ENCODE results near the gene TACC3.

TACC3 gene

DNA sequence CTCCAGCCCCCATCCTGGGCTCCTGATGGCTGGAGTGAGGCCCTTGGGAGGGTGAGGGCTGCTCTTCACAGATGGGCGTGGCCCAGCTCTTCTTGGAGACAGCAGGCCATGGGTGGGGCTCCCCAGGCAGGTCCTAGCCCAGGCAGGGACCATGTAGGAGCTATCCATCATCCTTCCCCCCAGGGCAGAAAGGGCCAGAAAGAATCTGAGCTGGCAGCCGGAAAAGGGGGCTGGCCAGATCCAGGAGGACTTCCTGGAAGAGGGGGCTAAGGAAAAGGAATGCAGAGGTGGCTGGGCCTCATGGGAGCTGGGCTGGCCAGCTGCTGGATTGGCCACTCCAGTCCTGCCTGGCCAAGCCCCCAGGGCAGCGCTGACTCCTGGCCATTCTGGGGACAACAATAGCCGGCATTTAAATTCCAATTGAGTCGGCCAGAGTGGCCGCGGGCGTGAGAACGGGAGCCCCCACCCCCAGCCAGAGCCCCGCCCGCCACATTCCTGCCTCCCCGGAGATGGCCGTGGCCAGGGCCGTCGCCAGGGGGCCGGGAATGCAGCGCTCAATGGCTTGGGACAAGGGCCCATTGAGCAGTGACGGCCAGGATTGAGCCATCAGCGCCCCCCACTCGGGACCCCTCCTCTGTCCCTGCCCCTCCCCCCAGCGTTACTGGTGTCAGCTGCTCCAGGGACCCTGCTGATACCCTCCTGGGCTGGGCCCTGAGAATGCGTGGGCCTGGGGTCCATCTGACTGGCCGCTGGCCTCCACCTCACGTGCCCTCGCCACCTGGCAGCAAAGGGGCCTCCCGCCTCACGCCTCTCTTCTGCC lies 56.7 kb downstream of the TACC3 start:
- DNase-seq: no peak

DNA sequence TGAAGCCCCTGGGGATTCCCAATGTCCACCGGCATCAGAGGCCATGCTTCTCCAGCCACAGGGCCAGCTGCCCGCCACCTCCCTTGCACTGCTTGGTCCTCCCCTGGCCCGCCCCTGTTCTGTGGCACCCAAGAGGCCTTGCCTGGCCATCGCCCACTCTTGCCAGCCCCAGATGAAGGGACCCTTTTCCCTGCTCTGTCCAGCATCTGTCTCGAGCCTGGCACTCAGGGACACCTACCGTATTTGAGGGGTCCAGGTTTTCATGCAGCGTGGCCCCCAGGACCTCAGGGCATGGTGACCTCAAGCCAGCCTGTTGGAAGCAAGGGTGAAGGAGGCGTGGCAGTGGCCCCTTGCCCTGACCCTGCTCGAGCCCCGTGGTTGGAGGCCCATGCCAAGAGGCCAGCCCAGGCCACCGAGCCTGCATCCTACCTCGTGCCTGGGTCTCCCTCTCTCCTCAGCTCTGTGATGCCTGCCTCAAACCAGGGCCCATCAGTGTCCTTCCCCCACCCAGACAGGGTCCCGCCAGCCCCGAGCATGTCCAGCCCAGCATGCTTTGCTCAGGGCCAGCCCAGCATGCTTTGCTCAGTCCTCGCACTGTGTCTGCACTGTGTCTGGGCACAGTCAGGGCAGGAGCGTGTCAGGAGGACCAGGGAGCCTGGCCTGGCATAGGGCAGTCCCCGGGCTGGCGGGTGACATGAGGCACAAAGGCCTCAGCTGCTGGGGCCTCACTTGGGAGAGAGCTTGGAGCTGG lies 57.5 kb downstream of the TACC3 start:
- DNase-seq: no peak

DNA sequence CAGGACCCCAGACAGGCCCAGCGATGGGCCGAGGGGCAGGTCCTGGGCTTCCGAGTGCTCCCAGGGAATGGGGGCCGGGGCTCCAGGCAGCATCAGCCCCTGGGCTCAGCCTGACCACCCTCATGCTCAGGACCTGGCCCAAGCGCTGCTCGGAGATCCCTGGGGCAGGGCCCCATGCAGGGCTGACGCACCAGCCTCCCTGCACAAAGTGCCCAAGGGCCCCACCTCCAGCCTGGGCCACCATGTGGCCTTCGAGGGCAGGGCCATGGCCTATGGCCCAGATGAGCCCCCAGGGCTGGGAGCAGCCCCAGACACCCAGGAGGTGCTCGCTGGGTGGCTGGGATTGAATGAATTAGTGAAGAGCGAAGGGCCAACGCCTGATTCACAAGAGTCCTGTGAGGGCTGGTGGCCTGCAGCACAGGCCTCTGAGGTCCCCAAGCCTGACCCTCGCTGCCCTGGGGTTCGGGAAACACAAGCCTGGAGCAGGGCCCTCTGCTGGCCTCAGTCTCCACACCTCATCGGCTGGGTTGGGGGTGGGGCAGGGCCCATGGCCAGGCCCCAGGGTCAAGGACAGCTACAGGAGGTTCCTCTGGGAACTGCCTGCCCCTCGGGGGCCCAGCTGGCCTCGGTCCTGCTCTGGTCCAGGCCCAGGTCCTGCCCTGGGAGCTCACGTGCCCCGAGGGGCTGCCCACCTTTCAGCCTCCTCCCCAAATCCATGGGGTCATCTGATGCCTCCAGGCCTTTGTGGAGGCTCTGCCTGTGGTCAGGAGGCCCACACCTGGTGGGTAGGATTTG lies 58.5 kb downstream of the TACC3 start:
- DNase-seq: no peak

DNA sequence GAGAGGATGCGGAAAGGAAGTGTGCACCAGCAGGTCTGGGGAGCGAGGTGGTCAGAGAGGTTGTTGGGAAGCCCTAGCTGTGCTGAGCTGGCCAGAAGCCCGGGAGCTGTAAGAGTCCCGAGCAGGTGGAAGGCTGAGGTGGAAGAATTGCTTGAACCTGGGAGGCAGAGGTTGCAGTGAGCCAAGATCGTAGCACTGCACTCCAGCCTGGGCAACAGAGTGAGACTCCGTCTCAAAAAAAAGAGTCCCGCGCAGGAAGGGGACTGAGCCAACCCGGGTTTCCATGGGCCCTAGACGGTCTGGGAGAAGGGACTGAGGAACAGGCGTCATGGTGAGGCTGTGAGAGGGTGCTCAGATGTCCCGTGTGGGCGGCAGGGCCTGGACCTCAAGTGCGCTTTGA lies 59.1 kb downstream of the TACC3 start:
- DNase-seq: no peak

DNA sequence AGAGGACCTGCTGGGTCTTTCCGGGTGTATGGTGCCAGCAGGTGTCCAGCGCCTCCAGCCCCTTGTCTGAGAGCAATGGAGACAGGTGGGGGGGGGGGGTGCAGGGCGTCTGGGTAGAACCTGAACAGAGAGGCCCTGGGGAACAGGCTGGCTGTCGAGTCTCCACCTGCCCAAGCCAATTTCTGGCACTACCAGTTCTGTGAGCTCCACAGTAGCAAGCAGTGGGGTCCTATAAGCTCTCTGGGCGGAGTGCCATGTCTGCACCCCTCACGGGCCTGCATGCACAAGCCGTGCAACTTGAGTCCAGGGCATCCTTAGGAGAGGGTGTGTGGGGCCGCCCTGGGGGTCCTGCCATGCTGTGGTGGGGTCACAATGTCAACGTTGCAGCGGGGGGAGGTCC lies 61.7 kb downstream of the TACC3 start:
- DNase-seq: no peak

DNA sequence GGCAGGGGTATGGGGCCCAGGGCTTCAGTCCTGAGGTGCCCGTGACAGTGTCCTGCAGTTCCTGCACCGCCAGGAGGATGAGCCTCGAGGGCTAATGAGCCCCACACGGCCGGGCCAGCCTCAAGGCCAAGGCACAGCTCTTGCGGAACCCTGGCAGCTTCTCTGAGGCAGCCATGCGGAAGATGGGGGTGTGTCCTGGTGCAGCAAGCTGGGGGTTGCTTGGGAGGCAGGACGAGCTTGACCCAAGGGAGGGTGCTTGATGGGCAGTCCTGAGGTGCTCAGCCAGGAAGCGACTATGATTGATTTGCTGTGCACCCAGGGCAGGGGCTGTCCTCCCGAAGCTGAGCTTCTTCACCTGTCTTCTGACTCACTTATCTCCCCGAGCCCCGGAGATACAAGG lies 62.6 kb downstream of the TACC3 start:
- no peak for DNase-seq

DNA sequence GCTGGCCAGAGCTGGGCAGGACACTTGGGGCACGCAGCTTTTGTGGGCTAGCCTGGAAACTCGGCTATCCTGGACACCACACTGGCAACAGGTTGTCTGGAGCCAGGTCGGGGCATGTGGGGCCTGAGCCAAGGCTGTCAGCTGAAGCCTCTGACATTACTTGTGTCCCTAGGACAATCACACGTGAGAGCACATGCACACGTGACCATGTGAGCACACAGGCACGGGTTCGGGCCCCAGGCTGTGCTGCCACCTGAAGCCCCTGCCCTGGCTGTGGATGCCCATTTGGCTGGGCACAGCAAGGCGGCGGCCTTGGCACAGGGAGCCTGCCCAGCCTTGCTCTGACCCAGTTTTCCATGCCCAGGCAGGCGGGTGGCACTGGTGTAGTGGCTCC lies 63.1 kb downstream of the TACC3 start:
- DNase-seq: no peak

DNA sequence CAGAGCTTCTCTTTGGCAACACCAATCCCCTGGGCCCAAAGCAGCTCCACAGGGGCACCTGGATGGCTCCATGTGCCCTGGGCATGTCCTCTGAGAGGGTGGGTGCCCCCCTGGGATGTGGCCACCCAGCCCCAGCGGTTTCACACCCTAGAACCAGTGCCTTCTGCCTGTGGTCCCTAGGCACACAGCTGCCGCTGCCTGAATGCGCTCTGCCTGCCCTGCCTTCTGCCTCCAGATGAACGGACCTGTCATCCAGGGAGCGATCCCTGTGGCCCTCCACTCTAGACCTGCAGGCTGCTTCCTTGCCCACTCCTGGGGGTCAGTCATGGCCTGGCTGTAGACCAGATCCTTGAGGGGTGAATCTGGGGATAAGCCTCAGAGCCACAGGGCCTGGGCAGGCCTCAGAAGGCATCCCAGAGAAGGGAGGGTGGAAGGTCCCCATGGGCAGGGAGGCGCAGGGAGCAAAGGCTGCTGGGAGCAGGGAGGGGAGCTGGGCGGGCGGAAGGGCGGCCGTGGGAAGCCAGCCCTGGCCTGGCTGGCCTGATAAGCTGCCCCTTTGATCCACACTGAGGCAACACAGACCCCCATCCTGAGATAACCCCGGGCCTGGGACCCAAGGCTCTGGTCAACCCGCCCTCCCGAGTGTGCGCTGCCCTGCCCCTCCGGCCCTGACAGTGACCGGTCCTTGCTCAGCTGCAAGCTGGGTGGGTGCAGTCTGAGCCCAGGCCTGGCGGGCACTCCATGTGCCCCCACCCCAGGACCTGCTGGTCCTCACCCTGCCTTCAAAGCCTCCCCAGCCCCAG lies 63.7 kb downstream of the TACC3 start:
- no peak for DNase-seq

DNA sequence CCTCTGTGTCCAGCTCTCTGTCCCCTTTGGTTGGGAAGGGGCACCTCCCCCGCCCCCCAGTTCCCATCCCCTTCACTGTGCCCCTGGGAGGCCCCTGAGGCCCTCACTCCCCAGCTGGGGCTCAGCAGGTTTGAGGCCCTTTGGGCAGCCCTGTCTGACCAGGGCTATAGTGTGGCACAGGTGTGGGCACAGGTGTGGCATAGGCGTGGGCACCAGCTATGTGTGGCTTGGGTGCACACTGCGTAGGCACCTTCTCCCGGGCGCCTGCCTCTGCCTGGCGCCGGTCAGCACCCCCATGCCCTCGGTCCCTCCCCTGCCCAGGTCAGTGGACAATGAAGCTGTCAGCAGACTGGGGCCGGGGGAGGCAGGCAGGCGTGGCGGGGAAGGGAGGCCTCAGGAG lies 64.3 kb downstream of the TACC3 start:
- DNase-seq: no peak

DNA sequence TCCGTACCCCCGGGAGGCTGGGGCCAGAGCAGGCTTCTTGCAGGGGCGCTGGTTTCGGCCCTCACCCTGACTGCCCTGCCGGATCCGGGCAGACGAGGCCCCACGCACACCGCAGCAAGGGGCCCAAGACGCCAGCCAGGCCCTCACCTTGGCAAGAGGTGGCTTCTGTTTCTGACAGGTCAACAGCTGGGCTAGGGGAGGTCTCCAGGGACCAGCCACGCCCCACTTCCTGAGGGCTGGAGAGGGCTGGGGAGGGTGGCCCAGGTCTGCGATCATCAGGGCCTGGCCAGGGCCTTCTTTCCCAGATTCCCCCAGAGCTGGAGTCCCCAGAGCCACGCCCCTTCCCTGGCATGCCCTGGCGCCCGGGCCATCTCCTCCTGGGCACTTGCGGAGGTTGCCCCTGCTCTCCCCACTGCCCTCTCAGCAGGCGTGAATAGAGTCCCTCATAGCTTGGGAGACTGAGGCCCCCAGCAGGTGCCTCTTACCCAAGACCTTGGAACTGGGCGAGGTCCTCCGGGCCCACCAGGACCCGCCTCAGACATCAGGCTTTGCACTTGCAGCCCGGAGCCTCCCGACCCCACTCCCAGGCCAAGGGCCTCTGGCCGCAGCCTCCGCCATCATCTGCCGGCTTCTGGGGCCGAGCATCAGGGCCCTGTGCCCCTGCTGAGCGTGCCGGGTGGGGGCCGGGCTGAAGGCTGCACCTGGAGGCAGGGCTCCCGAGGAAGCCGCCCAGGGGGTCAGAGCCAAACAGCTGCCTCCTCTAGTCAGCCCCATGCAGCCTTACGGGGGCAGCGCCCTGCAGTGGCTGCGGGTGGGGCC lies 65.4 kb downstream of the TACC3 start:
- no peak for DNase-seq

DNA sequence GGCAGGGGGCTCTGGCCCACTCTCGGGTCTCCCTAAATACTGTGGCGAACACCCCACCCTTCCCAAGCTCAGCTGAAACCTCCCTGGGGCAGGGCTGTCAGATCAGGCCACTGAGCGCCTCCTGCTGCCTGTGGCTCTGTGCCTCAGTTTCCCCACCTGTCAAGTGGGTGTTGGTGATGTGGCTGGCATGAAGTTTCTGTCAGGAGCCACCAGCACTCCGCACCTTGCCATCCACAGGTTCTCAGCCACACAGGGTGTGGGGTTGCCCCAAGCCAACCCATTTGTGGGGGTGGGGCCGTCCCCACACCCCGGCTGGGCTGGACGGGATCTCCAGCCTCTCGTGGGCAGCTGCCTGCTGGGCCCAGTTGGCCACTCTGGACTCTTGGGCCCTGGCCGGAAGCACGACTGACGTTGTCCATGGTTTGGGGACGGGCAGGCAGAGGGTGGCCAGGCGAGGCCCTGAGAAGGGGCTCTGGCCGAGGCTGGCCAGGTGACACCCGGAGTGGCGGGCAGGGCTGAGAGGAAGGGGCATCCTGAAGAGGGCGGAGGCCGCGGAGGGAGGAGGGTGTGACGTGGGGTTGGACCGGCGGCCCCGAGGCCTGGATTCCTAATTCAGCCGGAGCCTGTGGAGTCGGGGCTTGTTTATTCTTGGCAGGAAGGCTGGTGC lies 66.2 kb downstream of the TACC3 start:
- DNase-seq: no peak

DNA sequence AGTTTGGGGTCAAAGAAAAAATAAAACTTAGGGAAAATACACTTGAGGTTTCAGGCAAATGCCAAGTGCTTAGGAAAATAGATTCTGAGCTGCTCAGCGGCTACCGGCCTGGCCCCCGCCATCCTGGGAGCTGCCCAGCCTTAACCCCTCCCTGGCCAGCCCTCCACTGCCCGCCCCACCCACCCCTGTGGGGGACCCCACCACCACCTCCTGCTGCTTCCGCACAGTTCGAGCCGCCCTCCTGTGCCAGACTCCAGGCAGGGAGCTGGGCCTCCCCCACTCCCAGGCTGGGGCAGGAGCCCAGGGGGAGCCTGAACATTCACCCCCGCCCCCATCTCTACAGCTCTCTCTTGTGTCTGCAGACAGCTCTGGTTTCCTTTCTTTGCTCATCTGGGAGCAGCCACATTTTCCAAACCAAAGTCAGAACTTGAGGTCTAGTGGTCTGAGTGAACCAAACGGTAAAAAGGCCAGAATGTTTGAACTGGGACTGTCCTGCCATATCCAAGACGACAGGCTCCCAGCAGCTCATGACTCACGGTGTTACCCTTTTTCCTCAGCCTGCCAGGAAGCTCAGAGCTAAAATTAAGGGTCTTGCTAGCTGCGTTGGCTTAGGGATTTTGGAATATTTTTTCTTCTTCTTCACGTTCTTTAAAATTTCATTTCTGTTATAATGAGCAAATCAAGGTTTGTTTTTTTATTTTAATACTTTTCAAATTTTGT lies 67.1 kb downstream of the TACC3 start:
- no peak for DNase-seq

DNA sequence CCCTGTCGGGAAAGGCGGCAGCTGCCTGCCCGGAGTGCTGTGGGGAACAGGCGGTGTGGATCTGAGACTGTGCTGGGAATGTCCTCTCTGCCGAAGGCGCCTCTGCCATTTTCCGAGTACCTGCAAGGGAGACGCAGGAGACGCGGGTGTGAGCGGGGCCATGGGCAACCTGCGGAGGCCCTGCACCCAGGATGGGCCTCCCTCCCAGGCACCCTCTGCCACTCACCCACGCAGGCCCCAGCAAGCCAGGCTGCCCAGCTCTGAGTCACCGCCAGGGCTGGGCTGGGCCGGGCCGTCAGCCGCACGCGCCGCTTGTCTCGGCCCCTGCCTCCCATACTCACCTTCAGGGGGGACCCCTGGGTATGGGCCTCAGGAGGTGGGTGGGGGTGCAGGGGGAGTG lies 68.2 kb downstream of the TACC3 start:
- DNase-seq: no peak

DNA sequence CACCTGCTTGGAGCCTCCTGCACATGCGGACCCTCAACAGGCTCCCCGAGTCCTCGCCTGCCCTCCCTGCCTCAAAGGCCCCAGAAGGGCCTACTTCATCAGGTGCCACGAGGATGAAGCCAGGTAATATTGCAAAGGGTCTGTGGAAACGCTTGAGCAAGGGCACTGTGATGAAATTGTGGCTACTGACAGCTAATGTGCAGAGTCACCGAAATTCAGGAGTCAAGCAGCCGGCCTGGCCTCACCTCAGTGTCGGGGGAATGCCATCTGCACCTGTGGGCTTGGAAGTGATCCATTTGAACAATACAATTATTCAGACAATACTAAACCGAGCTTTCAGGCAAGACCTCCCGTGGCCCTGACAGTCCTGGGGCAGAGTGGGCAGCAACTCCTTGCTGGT lies 68.7 kb downstream of the TACC3 start:
- DNase-seq: no peak

DNA sequence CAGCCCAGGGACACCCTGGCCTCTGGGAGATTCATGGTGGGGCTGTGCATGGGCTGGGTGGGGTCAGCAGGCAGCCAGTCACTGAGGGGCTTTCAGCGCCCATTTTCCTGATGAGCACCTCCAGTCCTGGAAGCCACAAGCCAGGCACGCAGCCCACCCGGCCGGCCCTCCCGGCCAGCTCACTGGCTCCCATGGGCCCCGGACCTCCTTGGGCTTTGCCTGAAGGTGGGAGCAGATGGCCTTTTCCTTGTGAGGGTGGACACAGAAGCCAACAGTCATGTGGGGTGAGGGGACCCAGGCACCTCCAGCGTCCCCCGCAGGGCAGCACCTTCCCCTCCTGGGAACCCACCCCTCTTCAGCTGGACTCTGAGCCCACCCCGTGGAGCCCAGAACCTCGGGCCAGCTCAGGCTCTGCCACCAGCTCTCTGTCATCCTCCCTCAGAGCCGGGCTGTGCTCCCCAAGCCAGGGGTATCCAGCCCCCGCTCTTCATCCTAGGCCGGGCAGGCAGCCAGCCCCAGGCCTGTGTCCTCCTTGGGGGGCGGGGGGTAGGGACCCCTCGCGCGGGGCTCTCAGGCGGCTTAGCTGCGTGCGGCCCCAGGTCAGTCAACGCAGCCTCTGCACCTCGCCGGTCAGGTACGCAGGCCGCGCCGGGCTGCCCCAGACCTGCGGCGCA lies 71.0 kb downstream of the TACC3 start:
- no peak for DNase-seq

DNA sequence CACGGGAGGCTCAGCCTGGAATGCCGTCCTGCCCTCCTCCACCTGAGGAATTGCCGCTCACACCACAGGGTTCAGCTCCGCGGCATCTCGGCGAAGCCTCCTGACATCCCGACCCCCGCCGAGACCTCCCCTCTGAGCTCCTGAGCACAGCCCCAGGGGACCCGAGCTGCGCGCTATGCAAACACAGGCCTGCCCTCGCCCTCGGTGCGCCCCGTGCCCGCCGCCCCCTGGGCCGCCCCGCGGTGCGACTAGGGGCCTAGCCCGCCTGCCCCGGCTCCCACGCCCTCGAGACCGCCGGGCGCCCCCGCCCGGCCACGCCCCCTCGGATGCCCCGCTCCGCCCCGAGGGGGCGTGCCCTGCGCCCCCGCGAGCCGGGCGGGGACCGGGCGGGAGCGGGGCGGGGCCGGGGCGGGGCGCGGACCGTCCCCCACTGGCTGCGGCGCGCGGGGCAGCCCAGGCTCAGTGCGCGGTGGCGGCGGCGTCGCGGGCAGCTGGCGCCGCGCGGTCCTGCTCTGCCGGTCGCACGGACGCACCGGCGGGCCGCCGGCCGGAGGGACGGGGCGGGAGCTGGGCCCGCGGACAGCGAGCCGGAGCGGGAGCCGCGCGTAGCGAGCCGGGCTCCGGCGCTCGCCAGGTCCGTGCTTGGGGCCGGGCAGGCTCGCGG lies 71.6 kb downstream of the TACC3 start, which contains the start of gene FGFR3:
Gene FGFR3, plus strand, starts transcription at position 462 of the 664 bp plus-strand sequence. CDS start 642 bp downstream, outside the sequence.
- DNase-seq: peak; percentile 26 to 76

DNA sequence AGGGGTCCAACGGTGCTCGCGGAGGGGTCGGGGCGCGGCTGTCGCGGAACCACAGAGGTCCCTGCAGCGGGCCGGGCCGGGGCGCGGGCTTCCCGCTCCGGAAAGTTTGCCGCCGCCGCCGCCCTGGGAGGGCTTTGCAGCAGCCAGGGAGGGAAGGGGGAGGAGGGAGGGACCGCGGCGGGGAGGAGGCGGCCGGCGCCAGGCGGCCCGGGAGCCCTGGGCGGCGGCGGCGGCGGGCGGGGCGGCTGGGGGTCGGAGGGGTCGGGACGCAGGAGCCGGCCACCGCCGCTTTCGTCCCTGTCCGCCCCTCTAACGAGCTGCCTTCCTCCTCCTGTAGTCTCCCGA lies 72.1 kb downstream of the TACC3 start:
- DNase-seq: no peak

DNA sequence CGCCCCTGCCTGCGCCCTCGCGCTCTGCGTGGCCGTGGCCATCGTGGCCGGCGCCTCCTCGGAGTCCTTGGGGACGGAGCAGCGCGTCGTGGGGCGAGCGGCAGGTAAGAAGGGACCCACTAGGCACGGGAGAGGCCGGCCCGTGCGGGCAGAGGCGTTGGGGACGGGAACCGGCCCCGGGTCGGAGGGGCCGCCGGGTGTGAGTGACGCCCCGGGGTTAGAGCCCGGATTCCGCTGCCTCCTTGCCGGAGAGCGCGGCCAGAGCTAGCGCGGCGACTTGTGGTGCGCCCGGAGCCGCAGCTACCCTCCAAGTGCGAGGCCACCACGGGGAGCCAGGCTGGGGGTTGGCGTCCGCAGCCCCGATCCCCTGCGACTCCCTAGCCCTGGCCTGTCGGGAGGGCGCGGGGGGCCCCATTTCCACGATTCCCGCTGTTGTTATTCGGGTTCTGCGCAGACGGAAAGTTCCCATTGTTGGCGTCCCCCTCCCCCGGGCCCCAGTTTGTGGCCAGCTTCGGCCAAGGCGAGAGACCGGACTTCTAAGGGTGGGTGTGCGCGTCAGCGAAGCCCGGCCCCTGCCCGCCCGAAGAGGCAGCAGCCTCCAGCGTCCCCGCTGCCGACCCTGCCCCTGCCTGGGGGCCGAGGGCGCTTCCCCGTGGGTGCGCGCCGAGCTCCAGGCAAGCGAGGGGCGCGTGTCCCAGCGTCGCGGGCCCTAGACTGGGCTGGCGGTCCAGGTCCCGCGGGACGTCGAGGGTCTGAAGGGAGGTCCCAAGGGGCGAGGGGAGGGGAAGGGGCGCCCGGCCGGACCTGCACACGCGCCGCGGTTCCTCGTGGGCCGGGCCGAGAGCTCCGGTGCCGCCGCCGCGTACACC lies 72.9 kb downstream of the TACC3 start:
- DNase-seq: no peak

All from NCI-H1930 (cell line).